Psoas muscle (tissue), 8 donors: ENCODE measurements around the gene RUNX2. TPM values are rescaled to one million over a fixed set of nuclear protein-coding genes. Genes with fewer than 3 reads are reported as not detected.

Source experiments
- ATAC-seq, 4 donors: fragments of 200-7000 bp; cut with Tn5 transposase; one replicate each; pipeline ENCODE4 v1.9.1; 2020; ENCODE audit warnings: moderate library complexity in 3 of 4, mild to moderate bottlenecking in 2 of 4
- DNase-seq, 2 donors: peaks; one replicate each; pipeline ENCODE4 v3.0.0-alpha.2; 2020
- H3K27ac ChIP-seq: fragments of 200-600 bp; one replicate; pipeline ENCODE4 v1.8.0; 2022
- H3K27me3 ChIP-seq, 3 donors: fragments of 200-600 bp in 1 of 3; one replicate each; pipeline versions ENCODE4 v1.6.1 to v1.8.0; 2013 to 2022; ENCODE audit warnings: low read length in 2 of 3, mild to moderate bottlenecking in 2 of 3, moderate library complexity in 1 of 3; ENCODE audit not compliant: insufficient read depth in 3 of 3
- H3K36me3 ChIP-seq, 2 donors: fragments of 200-600 bp in 1 of 2; one replicate each; pipeline versions ENCODE4 v1.6.1 to v1.8.0; 2013 to 2022; ENCODE audit warnings: low read depth in 1 of 2, mild to moderate bottlenecking in 1 of 2, moderate library complexity in 1 of 2; ENCODE audit not compliant: insufficient read depth in 1 of 2
- H3K4me1 ChIP-seq: fragments of 200-600 bp; one replicate; pipeline ENCODE4 v1.8.0; 2022
- H3K4me3 ChIP-seq: fragments of 200-600 bp; one replicate; pipeline ENCODE4 v1.8.0; 2022; ENCODE audit warnings: mild to moderate bottlenecking
- H3K9me3 ChIP-seq: fragments of 200-600 bp; one replicate; pipeline ENCODE4 v1.8.0; 2022
- WGBS, 3 donors: extraction: QIAGEN DNeasy Blood & Tissue Kit; methylation state at CpG; one replicate each; pipeline versions ENCODE4 v1.1.6 to v1.1.7; 2013; 5-methylcytosine and 5-hydroxymethylcytosine counted together
- intact Hi-C, 2 donors: fragments of 100-400 bp; cut with DNase I; formaldehyde crosslinking; loops; one replicate each; pipeline versions ENCODE4 v1.11.0 to v1.14.2; 2022
- polyA plus RNA-seq, 3 donors: library from polyadenylated mRNA; stranded (reverse); fragments of 200-250 nt; gene quantifications; one replicate each; pipeline ENCODE4 v1.2.3, GENCODE V29; 2013
- total RNA-seq, 4 donors: library from RNA; stranded (reverse); fragmentation: NEBNext Ultra II Directional in 2 of 4; extraction: Animal tissue kit (Norgen Biotek cat#: 25700) in 2 of 4; gene quantifications; one replicate each; pipeline versions ENCODE4 v1.2.1 to v1.2.4, GENCODE V29; 2021 to 2023
- TF ChIP-seq, protein P1 (sequence below): fragments of 200-600 bp; IDR thresholded peaks from one replicate; pipeline ENCODE4 v1.8.0; 2022; ENCODE audit warnings: antibody characterized with exemption
- donor health status: healthy with polysubstance abuse.
- donor health status: DM: no; HTN: no; CAD: no; lungs with moderate emphysema.
- donor health status: Bipolar disorder and iron deficiency.
- donor health status: healthy.
- donor health status: DM: yes; HTN: yes; CAD: no.
- donor health status: DM: no; HTN: no; CAD: no.
- donor health status: DM: no; HTN: no; CAD: no.
- donor health status: DM: yes; HTN: yes; CAD: no.

The RUNX2 gene
- total and polyA plus RNA-seq, 7 donors, result 0.07 to 0.69 (median 0.21) TPM

DNA sequence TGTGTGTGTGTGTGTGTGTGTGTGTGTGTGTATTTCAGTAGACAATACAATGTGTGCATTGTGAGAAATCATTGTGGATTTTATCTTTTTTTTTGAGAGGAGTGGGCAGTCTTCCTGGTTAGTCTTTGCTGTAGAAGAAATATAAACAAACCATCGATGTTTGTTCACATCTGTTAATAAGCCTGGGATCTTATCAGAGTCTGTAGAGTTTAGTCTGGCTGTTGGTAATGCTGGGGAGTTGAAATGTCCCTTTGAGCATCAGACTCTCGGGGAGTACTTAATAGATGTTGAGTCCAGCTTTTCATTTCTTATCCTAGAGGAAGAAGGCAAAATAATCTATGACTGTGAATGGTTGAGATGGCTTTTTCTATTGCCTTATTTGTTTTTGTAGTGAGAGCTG is 146.2 kb downstream of the RUNX2 start:
- no peak for ATAC-seq
- 77 to 89% (median 85%) methylated on average over 2 of the region's 2 CpGs for WGBS, 3 donors
- intact Hi-C loops, result no loop called here

DNA sequence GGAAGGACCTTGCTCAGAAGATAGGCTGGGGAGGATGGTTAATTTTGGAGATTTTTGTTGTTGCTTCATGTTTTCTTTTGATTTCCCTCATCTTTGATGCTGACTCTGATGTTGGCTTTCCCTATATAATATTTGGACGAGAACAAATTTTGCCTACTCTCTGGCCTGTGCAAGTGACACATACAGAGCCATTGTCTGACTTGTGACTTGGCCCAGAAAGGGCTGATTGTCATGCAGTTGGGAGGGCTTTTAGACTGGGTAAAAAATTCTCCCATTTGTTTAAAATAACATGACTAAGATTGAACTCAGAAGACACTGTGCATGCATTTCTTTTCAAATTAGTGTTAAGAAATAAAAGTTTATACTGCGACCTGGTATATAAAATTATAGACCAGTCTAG is 148.2 kb downstream of the RUNX2 start:
- Histone ChIP-seq H3K4me1 (peaks cover 21% of the 10 kb centered on the region), H3K4me3 (no peak overlapping the region), H3K27ac (no peak overlapping the region), H3K27me3 (no peaks in the 10 kb centered on the region), H3K36me3 (no peaks in the 10 kb centered on the region), H3K9me3 (no peaks in the 10 kb centered on the region)
- ATAC-seq (no peak), DNase-seq (no peak)
- 90 to 95% (median 94%) methylated on average over 2 of the region's 2 CpGs for WGBS, 3 donors
- TF ChIP-seq, protein P1, sequence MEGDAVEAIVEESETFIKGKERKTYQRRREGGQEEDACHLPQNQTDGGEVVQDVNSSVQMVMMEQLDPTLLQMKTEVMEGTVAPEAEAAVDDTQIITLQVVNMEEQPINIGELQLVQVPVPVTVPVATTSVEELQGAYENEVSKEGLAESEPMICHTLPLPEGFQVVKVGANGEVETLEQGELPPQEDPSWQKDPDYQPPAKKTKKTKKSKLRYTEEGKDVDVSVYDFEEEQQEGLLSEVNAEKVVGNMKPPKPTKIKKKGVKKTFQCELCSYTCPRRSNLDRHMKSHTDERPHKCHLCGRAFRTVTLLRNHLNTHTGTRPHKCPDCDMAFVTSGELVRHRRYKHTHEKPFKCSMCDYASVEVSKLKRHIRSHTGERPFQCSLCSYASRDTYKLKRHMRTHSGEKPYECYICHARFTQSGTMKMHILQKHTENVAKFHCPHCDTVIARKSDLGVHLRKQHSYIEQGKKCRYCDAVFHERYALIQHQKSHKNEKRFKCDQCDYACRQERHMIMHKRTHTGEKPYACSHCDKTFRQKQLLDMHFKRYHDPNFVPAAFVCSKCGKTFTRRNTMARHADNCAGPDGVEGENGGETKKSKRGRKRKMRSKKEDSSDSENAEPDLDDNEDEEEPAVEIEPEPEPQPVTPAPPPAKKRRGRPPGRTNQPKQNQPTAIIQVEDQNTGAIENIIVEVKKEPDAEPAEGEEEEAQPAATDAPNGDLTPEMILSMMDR, result no peak
- intact Hi-C loops, result no loop called here

More for the DNA sequence above, 146.2 kb downstream of the RUNX2 start:
- no peaks in the 10 kb centered on the region for H3K9me3 ChIP-seq
- H3K36me3 ChIP-seq, result no peaks in the 10 kb centered on the region
- no peaks in the 10 kb centered on the region for H3K27me3 ChIP-seq
- DNase-seq, result no peak
- peaks cover 10% of the 10 kb centered on the region for H3K4me1 ChIP-seq
- TF ChIP-seq, protein P1, result no peak
- no peak overlapping the region for H3K4me3 ChIP-seq
- H3K27ac ChIP-seq, result no peak overlapping the region

DNA sequence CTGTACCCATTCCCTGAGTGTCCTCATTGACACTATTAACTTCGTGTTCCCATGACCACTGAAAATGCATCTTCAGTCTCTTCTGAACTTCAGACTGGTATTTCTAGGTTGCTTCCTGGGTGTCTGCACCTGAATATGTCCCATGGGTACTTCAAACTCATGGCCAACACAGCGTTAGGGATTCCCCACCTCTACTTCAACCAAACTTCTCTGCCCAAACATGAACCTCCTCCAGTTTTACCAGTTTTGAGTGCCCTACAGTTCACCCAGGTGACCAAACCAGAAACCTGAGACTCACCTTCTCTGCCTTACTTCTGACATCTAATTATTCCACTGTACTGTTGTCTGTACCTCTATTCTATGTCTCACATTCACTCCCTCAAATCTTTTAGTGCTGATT is 149.1 kb downstream of the RUNX2 start:
- Histone ChIP-seq H3K27me3 (no peaks in the 10 kb centered on the region), H3K4me3 (no peak overlapping the region), H3K36me3 (no peaks in the 10 kb centered on the region), H3K27ac (no peak overlapping the region), H3K9me3 (no peaks in the 10 kb centered on the region), H3K4me1 (peaks cover 21% of the 10 kb centered on the region)
- TF ChIP-seq, protein P1, result no peak
- ATAC-seq (no peak), DNase-seq (no peak)
- 90 to 94% (median 91%) methylated on average over 2 of the region's 2 CpGs for WGBS, 3 donors
- intact Hi-C loops, result no loop called here

DNA sequence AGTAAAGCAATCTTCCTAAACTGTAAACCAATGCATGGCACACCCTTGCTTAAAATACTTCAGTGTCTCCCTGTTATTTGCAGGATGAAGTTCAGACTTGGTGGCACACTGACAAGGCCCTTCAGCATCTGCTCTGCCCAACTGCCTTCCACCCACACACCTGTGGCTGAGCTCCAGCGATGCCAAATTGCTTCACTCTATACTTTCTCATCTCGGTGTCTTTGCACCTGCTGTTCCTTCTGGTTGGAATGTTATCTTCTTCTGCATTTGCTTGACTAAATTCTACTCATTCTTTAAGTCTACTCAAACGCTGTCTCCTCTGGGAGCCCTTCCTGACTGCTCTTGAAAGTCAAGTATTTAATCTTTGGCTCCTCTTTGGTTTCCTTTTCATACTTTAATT is 149.7 kb downstream of the RUNX2 start:
- intact Hi-C loops, result no loop called here

DNA sequence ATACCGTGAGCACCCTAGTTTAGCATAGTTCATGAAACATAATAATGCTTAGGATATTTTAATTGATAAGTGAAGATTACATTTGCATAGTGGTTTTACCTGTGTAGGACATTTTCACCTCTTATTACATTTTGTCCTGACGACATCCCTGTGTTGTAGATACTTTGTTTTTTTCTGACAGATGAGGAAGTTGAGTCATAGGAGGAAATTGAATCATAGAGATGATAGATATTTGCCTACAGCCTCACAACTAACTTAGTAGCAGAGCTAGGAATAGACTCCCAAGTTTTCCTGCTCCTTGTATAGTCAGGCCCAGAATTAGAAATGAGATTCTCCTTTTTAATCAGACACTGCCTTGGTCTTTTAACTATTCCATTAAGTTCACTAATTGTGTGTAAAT is 150.1 kb downstream of the RUNX2 start:
- no peak overlapping the region for H3K27ac ChIP-seq
- intact Hi-C loops, result no loop called here
- H3K4me1 ChIP-seq, result peaks cover 22% of the 10 kb centered on the region
- H3K27me3 ChIP-seq, result no peaks in the 10 kb centered on the region
- peak in 1 of 4 donors; percentile 22 for ATAC-seq
- no peaks in the 10 kb centered on the region for H3K36me3 ChIP-seq
- DNase-seq, result no peak
- WGBS, 3 donors, result 70 to 83% (median 75%) methylated on average over 2 of the region's 2 CpGs
- no peak overlapping the region for H3K4me3 ChIP-seq
- TF ChIP-seq, protein P1, result no peak
- no peaks in the 10 kb centered on the region for H3K9me3 ChIP-seq

More for the DNA sequence above, 149.7 kb downstream of the RUNX2 start:
- ATAC-seq (no peak), DNase-seq (no peak)
- WGBS, 3 donors, result 51 to 68% (median 51%) methylated on average over 3 of the region's 3 CpGs
- Histone ChIP-seq H3K27me3 (no peaks in the 10 kb centered on the region), H3K36me3 (no peaks in the 10 kb centered on the region), H3K4me1 (peaks cover 19% of the 10 kb centered on the region), H3K27ac (no peak overlapping the region), H3K9me3 (no peaks in the 10 kb centered on the region), H3K4me3 (no peak overlapping the region)
- TF ChIP-seq, protein P1, result no peak
